CD4-positive, alpha-beta T cell (primary cell): ENCODE measurements around the gene MYO5A. TPM values are rescaled to one million over a fixed set of nuclear protein-coding genes. Genes with fewer than 3 reads are reported as not detected.

ENCODE experiments used
- ATAC-seq: fragments of 200-7000 bp; cut with Tn5 transposase; one replicate; pipeline ENCODE4 v1.10.0; 2022; ENCODE audit warnings: mild to moderate bottlenecking; ENCODE audit not compliant: poor library complexity
- CTCF ChIA-PET: fragments of 350-600 bp; sonication (Branson Sonifier 250); formaldehyde crosslinking; loops from one replicate; lab custom pipeline; 2021; ENCODE audit warnings: antibody characterized with exemption, inconsistent platforms; lab: Charles Lee
- POLR2A ChIA-PET: fragments of 350-600 bp; sonication (Branson Sonifier 250); formaldehyde crosslinking; loops from one replicate; lab custom pipeline; 2021; ENCODE audit warnings: antibody characterized with exemption, inconsistent platforms; lab: Charles Lee
- DNase-seq, 14 experiments: peaks; one replicate each; pipeline ENCODE4 v3.0.0-alpha.2; 2013 to 2020; ENCODE audit warnings: mixed read lengths in 2 of 14
- H3K27ac ChIP-seq, 2 donors: one replicate each; pipeline versions ENCODE4 v1.5.1 to v1.7.0; 2013; ENCODE audit warnings: low read length in 2 of 2, low read depth in 1 of 2, mild to moderate bottlenecking in 1 of 2
- H3K27me3 ChIP-seq, 2 experiments: 1 replicate in 1 of 2; 2 replicates in 1 of 2; pipeline versions ENCODE4 v1.6.1 to v1.7.0; 2013; ENCODE audit warnings: low read length in 2 of 2, control low read depth in 1 of 2, mild to moderate bottlenecking in 1 of 2, moderate library complexity in 1 of 2; ENCODE audit not compliant: insufficient read depth in 2 of 2, control insufficient read depth in 1 of 2
- H3K36me3 ChIP-seq: one replicate; pipeline ENCODE4 v1.6.1; 2013; ENCODE audit warnings: low read length, control low read depth; ENCODE audit not compliant: insufficient read depth
- H3K4me1 ChIP-seq: one replicate; pipeline ENCODE4 v1.6.1; 2013; ENCODE audit warnings: low read length, control low read depth; ENCODE audit not compliant: insufficient read depth
- H3K4me3 ChIP-seq: one replicate; pipeline ENCODE4 v1.5.1; 2013; ENCODE audit warnings: mild to moderate bottlenecking, low read length, moderate library complexity
- H3K9me3 ChIP-seq, 2 experiments: 1 replicate in 1 of 2; 2 replicates in 1 of 2; pipeline versions ENCODE4 v1.6.1 to v1.7.0; 2013; ENCODE audit warnings: low read length in 2 of 2, mild to moderate bottlenecking in 2 of 2, control low read depth in 1 of 2, moderate library complexity in 1 of 2; ENCODE audit not compliant: control insufficient read depth in 1 of 2, insufficient read depth in 1 of 2
- H3K27ac Mint-ChIP-seq: one replicate; pipeline ENCODE4 v1.8.0; 2020; ENCODE audit warnings: mixed read lengths
- H3K27me3 Mint-ChIP-seq: one replicate; pipeline ENCODE4 v1.8.0; 2021; ENCODE audit warnings: mixed read lengths
- H3K36me3 Mint-ChIP-seq: one replicate; pipeline ENCODE4 v1.8.0; 2021; ENCODE audit warnings: low read depth, mixed read lengths
- H3K4me1 Mint-ChIP-seq: one replicate; pipeline ENCODE4 v1.8.0; 2021; ENCODE audit warnings: low read depth, mixed read lengths
- H3K4me3 Mint-ChIP-seq: one replicate; pipeline ENCODE4 v1.8.0; 2020; ENCODE audit warnings: mild to moderate bottlenecking, mixed read lengths
- H3K9me3 Mint-ChIP-seq: one replicate; pipeline ENCODE4 v1.8.0; 2020; ENCODE audit warnings: mixed read lengths
- CTCF ChIP-seq: fragments of 200-600 bp; IDR thresholded peaks from one replicate; pipeline ENCODE4 v1.8.0; 2022; ENCODE audit warnings: antibody characterized with exemption, mild to moderate bottlenecking
- intact Hi-C, 2 experiments: fragments of 100-400 bp; cut with DNase I in 1 of 2; cut with micrococcal nuclease in 1 of 2; formaldehyde crosslinking; loops; one replicate each; pipeline versions ENCODE4 v1.15.1 to v1.9.0; 2023 to 2025; cut with DNase I, micrococcal nuclease
- total RNA-seq, 174 experiments: library from RNA in 2 of 174; stranded (reverse) in 2 of 174; gene quantifications; one replicate each; pipeline ENCODE4 v1.2.3 and lab custom pipeline; 2021 to 2026

MYO5A gene
- total RNA-seq, 2 experiments from 2014 or later, result 25.5 TPM

GRCh38 chr15:52263563-52264282 lies 265.0 kb downstream of the MYO5A start:
- intact Hi-C loops, result loop anchor here in 1 of 2 experiments (2.0 to 5.0 kb wide), 3 partner anchors 49 to 409 kb away; no protein-coding TSS in a partner anchor
- DNase-seq (no peak), ATAC-seq (no peak)
- no peaks in the 10 kb centered on the region for H3K27me3 Mint-ChIP-seq
- ChIA-PET POLR2A (no interaction called here), CTCF (no interaction called here)
- H3K4me1 Mint-ChIP-seq, result peaks cover 31% of the 10 kb centered on the region
- Histone ChIP-seq H3K27ac (no peak overlapping the region), H3K4me3 (no peak overlapping the region), H3K36me3 (no peaks in the 10 kb centered on the region), H3K27me3 (no peaks in the 10 kb centered on the region), H3K4me1 (peaks cover 34% of the 10 kb centered on the region), H3K9me3 (no peaks in the 10 kb centered on the region)
- no peak for TF ChIP-seq CTCF
- no peak overlapping the region for H3K4me3 Mint-ChIP-seq
- H3K27ac Mint-ChIP-seq, result peak overlapping the region; percentile 32
- H3K36me3 Mint-ChIP-seq, result no peaks in the 10 kb centered on the region
- H3K9me3 Mint-ChIP-seq, result no peaks in the 10 kb centered on the region

- H3K4me1 ChIP-seq, result peaks cover 35% of the 10 kb centered on the region
- Mint-ChIP-seq H3K4me1 (peaks cover 31% of the 10 kb centered on the region), H3K27me3 (no peaks in the 10 kb centered on the region), H3K36me3 (no peaks in the 10 kb centered on the region), H3K27ac (peak overlapping the region; percentile 48), H3K4me3 (no peak overlapping the region), H3K9me3 (no peaks in the 10 kb centered on the region)
- no peak for DNase-seq
- CTCF ChIA-PET, result no interaction called here
- TF ChIP-seq CTCF, result no peak
- peak overlapping the region in 1 of 2 donors; percentile 68 for H3K27ac ChIP-seq
- ATAC-seq, result no peak
- no peaks in the 10 kb centered on the region for H3K9me3 ChIP-seq
- no peaks in the 10 kb centered on the region for H3K36me3 ChIP-seq
- intact Hi-C loops, result loop anchor here in 1 of 2 experiments (2.0 to 5.0 kb wide), 3 partner anchors 50 to 410 kb away; no protein-coding TSS in a partner anchor
- no peak overlapping the region for H3K4me3 ChIP-seq
- H3K27me3 ChIP-seq, result no peaks in the 10 kb centered on the region
- POLR2A ChIA-PET, result interaction anchor here (0.8 to 1.6 kb wide), 4 partner anchors 9 to 82 kb away, joined by 3 to 5 read pairs (median 4); no protein-coding TSS in a partner anchor
Measured at GRCh38 chr15:52262364-52262763, 266.3 kb downstream of the MYO5A start.

GRCh38 chr15:52261498-52262242 lies 267.0 kb downstream of the MYO5A start:
- Histone ChIP-seq H3K27ac (peak overlapping the region in 1 of 2 donors; percentile 68), H3K9me3 (no peaks in the 10 kb centered on the region), H3K36me3 (no peaks in the 10 kb centered on the region), H3K4me1 (peaks cover 42% of the 10 kb centered on the region), H3K4me3 (no peak overlapping the region), H3K27me3 (no peaks in the 10 kb centered on the region)
- ATAC-seq (peak; percentile 92), DNase-seq (peak in 10 of 14 experiments; percentile 4 to 86 (median 26))
- intact Hi-C loops, result loop anchor here in 1 of 2 experiments (2.0 to 5.0 kb wide), 3 partner anchors 51 to 411 kb away; no protein-coding TSS in a partner anchor
- peak overlapping the region; percentile 17 for H3K4me3 Mint-ChIP-seq
- no peaks in the 10 kb centered on the region for H3K9me3 Mint-ChIP-seq
- H3K27me3 Mint-ChIP-seq, result no peaks in the 10 kb centered on the region
- peaks cover 37% of the 10 kb centered on the region for H3K4me1 Mint-ChIP-seq
- ChIA-PET CTCF (no interaction called here), POLR2A (interaction anchor here (0.8 to 1.6 kb wide), 4 partner anchors 8 to 81 kb away, joined by 3 to 5 read pairs (median 4); no protein-coding TSS in a partner anchor)
- H3K36me3 Mint-ChIP-seq, result no peaks in the 10 kb centered on the region
- peak overlapping the region; percentile 48 for H3K27ac Mint-ChIP-seq
- no peak for TF ChIP-seq CTCF
